Hepatocyte (in vitro differentiated cells): ENCODE results near the gene YPEL1. TPM values are rescaled to one million over a fixed set of nuclear protein-coding genes. Genes with fewer than 3 reads are reported as not detected.

Experiments used
- DNase-seq: peaks from one replicate; pipeline ENCODE4 v3.0.0-alpha.2; 2016; ENCODE audit warnings: low spot score
- H2AFZ ChIP-seq: fragments of 200-600 bp; sonication (generic); 2 replicates; pipeline ENCODE4 v1.6.0; 2016; ENCODE audit warnings: antibody characterized with exemption, mild to moderate bottlenecking
- H3K27ac ChIP-seq: fragments of 200-600 bp; sonication (generic); 2 replicates; pipeline ENCODE4 v1.5.1; 2016; ENCODE audit warnings: mild to moderate bottlenecking
- H3K27me3 ChIP-seq: fragments of 200-600 bp; sonication (generic); 2 replicates; pipeline ENCODE4 v1.6.1; 2016
- H3K36me3 ChIP-seq: fragments of 200-600 bp; sonication (generic); replicated peaks from 2 replicates; pipeline ENCODE4 v1.5.1; 2016; ENCODE audit warnings: low read depth; ENCODE audit not compliant: insufficient read depth
- H3K4me1 ChIP-seq: fragments of 200-600 bp; sonication (generic); 2 replicates; pipeline ENCODE4 v1.5.1; 2016; ENCODE audit warnings: mild to moderate bottlenecking, moderate library complexity; ENCODE audit not compliant: insufficient read depth
- H3K4me2 ChIP-seq: fragments of 200-600 bp; sonication (generic); 2 replicates; pipeline ENCODE4 v1.6.0; 2016
- H3K4me3 ChIP-seq: fragments of 200-600 bp; sonication (generic); 2 replicates; pipeline ENCODE4 v1.5.1; 2016; ENCODE audit warnings: mild to moderate bottlenecking
- H3K79me2 ChIP-seq: fragments of 200-600 bp; sonication (generic); 2 replicates; pipeline ENCODE4 v1.6.0; 2017; ENCODE audit warnings: mild to moderate bottlenecking
- H3K9me2 ChIP-seq: fragments of 200-600 bp; sonication (generic); replicated peaks from 2 replicates; pipeline ENCODE4 v1.6.0; 2017; ENCODE audit warnings: mild to moderate bottlenecking; ENCODE audit not compliant: insufficient read depth
- H3K9me3 ChIP-seq: fragments of 200-600 bp; sonication (generic); 2 replicates; pipeline ENCODE4 v1.5.1; 2016; ENCODE audit warnings: low read depth, mild to moderate bottlenecking
- H4K20me1 ChIP-seq: fragments of 200-600 bp; sonication (generic); 2 replicates; pipeline ENCODE4 v1.6.0; 2016; ENCODE audit warnings: mild to moderate bottlenecking; ENCODE audit not compliant: insufficient read depth, poor library complexity, severe bottlenecking
- CTCF ChIP-seq: fragments of 200-600 bp; sonication (generic); IDR thresholded peaks from 2 replicates; pipeline ENCODE4 v1.5.1; 2016; ENCODE audit warnings: antibody characterized with exemption, mild to moderate bottlenecking; ENCODE audit not compliant: poor library complexity
- EZH2 ChIP-seq: fragments of 200-600 bp; sonication (generic); IDR thresholded peaks from 2 replicates; pipeline ENCODE4 v1.6.1; 2016; ENCODE audit warnings: antibody characterized with exemption, mild to moderate bottlenecking, borderline replicate concordance
- EZH2phosphoT487 ChIP-seq: fragments of 200-600 bp; sonication (generic); IDR thresholded peaks from one replicate; pipeline ENCODE4 v1.6.1; 2018; ENCODE audit warnings: antibody characterized with exemption, mild to moderate bottlenecking, low read depth, moderate library complexity; ENCODE audit not compliant: unreplicated experiment, severe bottlenecking
- WGBS: methylation state at CpG from one replicate; pipeline ENCODE4 v1.1.6; 2016; ENCODE audit warnings: low lambda C conversion rate; ENCODE audit errors: missing lambda C conversion rate; 5-methylcytosine and 5-hydroxymethylcytosine counted together
- polyA plus RNA-seq: library from polyadenylated mRNA; unstranded; fragments of >200 nt; fragmentation: Nextera tagmentation; extraction: Ambion mirVana; gene quantifications from 2 replicates; pipeline ENCODE4 v1.2.1, GENCODE V29; 2016
- total RNA-seq: library from RNA; depleted of rRNA; stranded (reverse); fragments of >200 nt; gene quantifications from 2 replicates; pipeline ENCODE4 v1.2.3, GENCODE V29; 2014

The YPEL1 gene
- total and polyA plus RNA-seq, 2 experiments from 2014 or later, result 2.0 to 3.1 TPM

- peak; percentile 6 for DNase-seq
- H3K4me3 ChIP-seq, result peak overlapping the region; percentile 38
- WGBS, result 12% methylated on average over 34 of the region's 40 CpGs
- H3K9me3 ChIP-seq, result no peaks in the 10 kb centered on the region
- H3K4me2 ChIP-seq, result peak overlapping the region; percentile 93
- H3K27ac ChIP-seq, result no peak overlapping the region
- peaks cover 17% of the 10 kb centered on the region for H3K4me1 ChIP-seq
- peak overlapping the region; percentile 38 for H2AFZ ChIP-seq
- H4K20me1 ChIP-seq, result no peaks in the 10 kb centered on the region
- H3K36me3 ChIP-seq, result no peaks in the 10 kb centered on the region
- H3K27me3 ChIP-seq, result no peaks in the 10 kb centered on the region
- no peaks in the 10 kb centered on the region for H3K79me2 ChIP-seq
- no peak for TF ChIP-seq CTCF
- TF ChIP-seq EZH2, result no peak
- no peak for TF ChIP-seq EZH2phosphoT487
- no peaks in the 10 kb centered on the region for H3K9me2 ChIP-seq
Measured at GRCh38 chr22:21652547-21653545, 82.7 kb downstream of the YPEL1 start.

- peak overlapping the region; percentile 93 for H3K4me2 ChIP-seq
- H3K27ac ChIP-seq, result no peak overlapping the region
- WGBS, result 1% methylated on average over 41 of the region's 44 CpGs
- H3K9me2 ChIP-seq, result no peaks in the 10 kb centered on the region
- H3K4me3 ChIP-seq, result peak overlapping the region; percentile 38
- no peaks in the 10 kb centered on the region for H3K27me3 ChIP-seq
- H3K79me2 ChIP-seq, result no peaks in the 10 kb centered on the region
- no peaks in the 10 kb centered on the region for H4K20me1 ChIP-seq
- peaks cover 17% of the 10 kb centered on the region for H3K4me1 ChIP-seq
- TF ChIP-seq EZH2phosphoT487 (no peak), EZH2 (no peak), CTCF (no peak)
- no peaks in the 10 kb centered on the region for H3K9me3 ChIP-seq
- H2AFZ ChIP-seq, result peak overlapping the region; percentile 38
- H3K36me3 ChIP-seq, result no peaks in the 10 kb centered on the region
- peak; percentile 91 for DNase-seq
Measured at GRCh38 chr22:21652010-21652546, 83.5 kb downstream of the YPEL1 start.

- H3K9me3 ChIP-seq, result no peaks in the 10 kb centered on the region
- peak overlapping the region; percentile 13 for H3K27ac ChIP-seq
- no peaks in the 10 kb centered on the region for H3K27me3 ChIP-seq
- no peaks in the 10 kb centered on the region for H3K9me2 ChIP-seq
- no peak for DNase-seq
- peak overlapping the region; percentile 38 for H3K4me3 ChIP-seq
- H2AFZ ChIP-seq, result peak overlapping the region; percentile 22
- H3K79me2 ChIP-seq, result no peaks in the 10 kb centered on the region
- peak overlapping the region; percentile 93 for H3K4me2 ChIP-seq
- H4K20me1 ChIP-seq, result no peaks in the 10 kb centered on the region
- peaks cover 17% of the 10 kb centered on the region for H3K4me1 ChIP-seq
- TF ChIP-seq EZH2phosphoT487 (no peak), CTCF (no peak), EZH2 (no peak)
- 1% methylated on average over 29 of the region's 29 CpGs for WGBS
- no peaks in the 10 kb centered on the region for H3K36me3 ChIP-seq
Measured at GRCh38 chr22:21651521-21652009, 84.0 kb downstream of the YPEL1 start.
